AG10803 (cell line): ENCODE data around the gene NETO2.
"Not testable (repeated sequence)": the region's sequence is repeated elsewhere in the genome, so short reads cannot be mapped to it uniquely, and the experiment has no call there.

Source experiments
- DNase-seq: peaks from one replicate; pipeline ENCODE4 v3.0.0; 2010; ENCODE audit warnings: low read depth
- H3K4me3 ChIP-seq: 2 replicates; pipeline ENCODE4 v1.5.1; 2011; ENCODE audit warnings: mild to moderate bottlenecking, low read length, control low read depth
- CTCF ChIP-seq: conservative IDR thresholded peaks from 2 replicates; pipeline ENCODE4 v1.5.1; 2011; ENCODE audit warnings: mild to moderate bottlenecking, low read length, control low read depth, inconsistent platforms

Gene NETO2

GRCh38 chr16:47143677-47144558 lies at the start of gene NETO2:
Gene NETO2, minus strand, starts transcription at chr16:47143945. Its CDS starts 333 bp downstream, at chr16:47143612.
- H3K4me3 ChIP-seq: peak within 1 kb of the TSS; percentile 70
- TF ChIP-seq CTCF: peak; percentile 56
- DNase-seq: peak; percentile 42

DNA sequence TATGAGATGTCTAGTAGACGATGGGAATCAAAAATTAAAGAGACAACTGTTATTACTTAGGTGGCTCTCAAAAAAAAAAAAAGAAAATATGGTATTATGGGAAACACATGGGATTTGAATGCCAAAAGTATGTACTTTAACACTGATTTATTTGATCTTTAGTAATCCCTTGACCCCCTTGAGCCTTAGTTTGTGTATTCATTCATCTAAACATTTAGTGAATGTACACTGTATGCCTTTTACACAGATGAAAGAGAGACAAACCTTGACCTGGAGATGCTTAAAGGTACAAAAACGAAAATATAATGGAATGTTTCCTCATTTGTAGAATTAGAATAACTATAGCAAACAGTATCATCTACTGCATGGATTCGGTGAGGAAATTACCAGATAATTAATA lies 38.6 kb upstream of the NETO2 start:
- H3K4me3 ChIP-seq: no peak overlapping the region
- no peak for DNase-seq
- no peak for TF ChIP-seq CTCF

DNA sequence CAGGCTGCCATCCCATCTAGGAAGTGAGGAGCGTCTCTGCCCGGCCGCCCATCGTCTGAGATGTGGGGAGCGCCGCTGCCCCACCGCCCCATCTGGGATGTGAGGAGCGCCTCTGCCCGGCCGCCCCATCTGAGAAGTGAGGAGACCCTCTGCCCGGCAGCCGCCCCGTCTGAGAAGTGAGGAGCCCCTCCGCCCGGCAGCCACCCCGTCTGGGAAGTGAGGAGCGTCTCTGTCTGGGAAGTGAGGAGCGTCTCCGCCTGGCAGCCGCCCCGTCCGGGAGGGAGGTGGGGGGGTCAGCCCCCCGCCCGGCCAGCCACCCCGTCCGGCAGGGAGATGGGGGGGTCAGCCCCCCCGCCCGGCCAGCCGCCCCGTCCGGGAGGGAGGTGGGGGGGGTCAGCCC lies 37.3 kb upstream of the NETO2 start:
- not testable (repeated sequence) for DNase-seq, H3K4me3 ChIP-seq

GRCh38 chr16:47180073-47180472 lies 36.3 kb upstream of the NETO2 start:
- DNase-seq: no peak
- H3K4me3 ChIP-seq: no peak overlapping the region
- no peak for TF ChIP-seq CTCF

GRCh38 chr16:47175152-47175551 lies 31.4 kb upstream of the NETO2 start:
- no peak for DNase-seq
- no peak overlapping the region for H3K4me3 ChIP-seq
- no peak for TF ChIP-seq CTCF

GRCh38 chr16:47162670-47163420 lies 19.1 kb upstream of the NETO2 start:
- no peak for TF ChIP-seq CTCF

DNA sequence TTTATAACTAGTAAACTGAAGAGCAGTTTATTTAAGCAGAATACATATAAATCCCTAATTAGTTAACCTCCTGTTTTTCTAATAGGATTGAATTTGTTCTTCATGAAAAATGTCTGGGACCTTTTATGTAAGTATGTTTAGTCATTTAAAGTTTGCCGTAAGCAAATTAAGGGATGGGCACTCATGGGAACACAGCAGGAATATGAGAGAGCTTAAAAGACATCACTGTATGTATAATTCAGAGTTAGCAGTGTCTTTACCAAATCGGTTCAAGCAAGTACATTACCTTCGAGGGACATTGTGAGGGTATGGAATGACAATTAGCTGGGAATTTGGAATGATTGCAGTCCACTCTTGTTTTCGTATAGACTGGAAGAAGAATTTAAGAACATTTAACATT lies 17.7 kb upstream of the NETO2 start:
- no peak for TF ChIP-seq CTCF
- no peak overlapping the region for H3K4me3 ChIP-seq
- DNase-seq: no peak

More at GRCh38 chr16:47162670-47163420, 19.1 kb upstream of the NETO2 start:
- no peak for DNase-seq
- H3K4me3 ChIP-seq: no peak overlapping the region
